ENCODE data around the gene TGFBI. TPM values are rescaled to one million over a fixed set of nuclear protein-coding genes. Genes with fewer than 3 reads are reported as not detected.

The TGFBI gene
- total RNA-seq, 1 donor from 2014 or later = 2.3 TPM

GRCh38 chr5:136015003-136015375, 13.8 kb upstream of the TGFBI start:
- H3K36me3 Mint-ChIP-seq (ENCODE audit: insufficient read depth) = no peaks in the 10 kb centered on the region
- no peaks in the 10 kb centered on the region for H3K9me3 Mint-ChIP-seq (ENCODE audit: low read depth)
- no peaks in the 10 kb centered on the region for H3K4me1 Mint-ChIP-seq (ENCODE audit: low read depth)
- no peak overlapping the region for H3K27ac Mint-ChIP-seq
- H3K4me3 Mint-ChIP-seq (ENCODE audit: low read depth) = no peak overlapping the region
- peaks cover 56% of the 10 kb centered on the region for H3K27me3 Mint-ChIP-seq
- TF ChIP-seq CTCF (IDR thresholded peaks at IDR 0.05; ENCODE audit: unreplicated experiment) = no peak
- no peak for DNase-seq (ENCODE audit: low spot score, unreplicated experiment)

- H3K4me3 Mint-ChIP-seq (ENCODE audit: low read depth) = no peak overlapping the region
- no peaks in the 10 kb centered on the region for H3K4me1 Mint-ChIP-seq (ENCODE audit: low read depth)
- no peak overlapping the region for H3K27ac Mint-ChIP-seq
- H3K9me3 Mint-ChIP-seq (ENCODE audit: low read depth) = no peaks in the 10 kb centered on the region
- no peak for DNase-seq (ENCODE audit: low spot score, unreplicated experiment)
- peaks cover 53% of the 10 kb centered on the region for H3K27me3 Mint-ChIP-seq
- H3K36me3 Mint-ChIP-seq (ENCODE audit: insufficient read depth) = no peaks in the 10 kb centered on the region
- TF ChIP-seq CTCF (IDR thresholded peaks at IDR 0.05; ENCODE audit: unreplicated experiment) = no peak
Observed at GRCh38 chr5:136015966-136016650, 12.7 kb upstream of the TGFBI start.

- peaks cover 48% of the 10 kb centered on the region for H3K27me3 Mint-ChIP-seq
- no peak for DNase-seq (ENCODE audit: low spot score, unreplicated experiment)
- no peak overlapping the region for H3K27ac Mint-ChIP-seq
Observed at GRCh38 chr5:136016945-136017530, 11.8 kb upstream of the TGFBI start.

GRCh38 chr5:136018814-136019783, 9.7 kb upstream of the TGFBI start:
- H3K36me3 Mint-ChIP-seq (ENCODE audit: insufficient read depth) = no peaks in the 10 kb centered on the region
- TF ChIP-seq CTCF (IDR thresholded peaks at IDR 0.05; ENCODE audit: unreplicated experiment) = no peak
- H3K27me3 Mint-ChIP-seq = peaks cover 48% of the 10 kb centered on the region
- no peak overlapping the region for H3K4me3 Mint-ChIP-seq (ENCODE audit: low read depth)
- H3K4me1 Mint-ChIP-seq (ENCODE audit: low read depth) = no peaks in the 10 kb centered on the region
- no peak overlapping the region for H3K27ac Mint-ChIP-seq
- no peak for DNase-seq (ENCODE audit: low spot score, unreplicated experiment)
- H3K9me3 Mint-ChIP-seq (ENCODE audit: low read depth) = no peaks in the 10 kb centered on the region

More at GRCh38 chr5:136016945-136017530, 11.8 kb upstream of the TGFBI start:
- Mint-ChIP-seq H3K4me3 (ENCODE audit: low read depth) (no peak overlapping the region), H3K4me1 (ENCODE audit: low read depth) (no peaks in the 10 kb centered on the region), H3K9me3 (ENCODE audit: low read depth) (no peaks in the 10 kb centered on the region), H3K36me3 (ENCODE audit: insufficient read depth) (no peaks in the 10 kb centered on the region)
- TF ChIP-seq CTCF (IDR thresholded peaks at IDR 0.05; ENCODE audit: unreplicated experiment) = no peak

- DNase-seq (ENCODE audit: low spot score, unreplicated experiment) = no peak
- no peak overlapping the region for H3K4me3 Mint-ChIP-seq (ENCODE audit: low read depth)
- H3K27ac Mint-ChIP-seq = no peak overlapping the region
- H3K4me1 Mint-ChIP-seq (ENCODE audit: low read depth) = no peaks in the 10 kb centered on the region
- no peak for TF ChIP-seq CTCF (IDR thresholded peaks at IDR 0.05; ENCODE audit: unreplicated experiment)
- no peaks in the 10 kb centered on the region for H3K36me3 Mint-ChIP-seq (ENCODE audit: insufficient read depth)
- no peaks in the 10 kb centered on the region for H3K9me3 Mint-ChIP-seq (ENCODE audit: low read depth)
- peaks cover 48% of the 10 kb centered on the region for H3K27me3 Mint-ChIP-seq
Observed at GRCh38 chr5:136020001-136020382, 8.8 kb upstream of the TGFBI start.

All from progenitor cell of endocrine pancreas (in vitro differentiated cells).